Inflammatory macrophage treated with lipopolysaccharide for 4 hours (primary cell): ENCODE data around the gene EZH2.

Experiments
- DNase-seq: peaks from one replicate; pipeline ENCODE4 v3.0.0-alpha.2; 2020

EZH2 gene

DNA sequence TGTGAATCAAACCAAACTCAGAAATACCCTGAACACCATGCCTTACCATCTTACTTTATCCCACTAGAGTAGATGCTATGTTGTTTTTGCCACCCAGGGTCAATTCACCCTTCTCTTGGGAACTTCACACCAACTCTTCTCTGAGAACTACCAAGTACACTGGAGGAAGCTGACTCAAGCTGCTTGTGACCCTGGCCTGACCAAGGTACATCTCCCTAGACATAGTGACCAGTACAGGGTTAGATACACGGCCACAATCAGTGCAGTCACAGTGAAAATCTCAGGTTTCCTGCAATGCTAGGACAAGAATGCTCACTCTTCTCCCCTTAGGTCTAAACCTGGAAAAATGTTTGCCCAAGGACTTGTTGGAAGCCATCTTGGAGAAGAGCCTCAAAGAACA lies 31.8 kb downstream of the EZH2 start:
- peak; percentile 19 for DNase-seq

GRCh38 chr7:148850564-148850963 lies 33.5 kb downstream of the EZH2 start:
- DNase-seq: no peak

DNA sequence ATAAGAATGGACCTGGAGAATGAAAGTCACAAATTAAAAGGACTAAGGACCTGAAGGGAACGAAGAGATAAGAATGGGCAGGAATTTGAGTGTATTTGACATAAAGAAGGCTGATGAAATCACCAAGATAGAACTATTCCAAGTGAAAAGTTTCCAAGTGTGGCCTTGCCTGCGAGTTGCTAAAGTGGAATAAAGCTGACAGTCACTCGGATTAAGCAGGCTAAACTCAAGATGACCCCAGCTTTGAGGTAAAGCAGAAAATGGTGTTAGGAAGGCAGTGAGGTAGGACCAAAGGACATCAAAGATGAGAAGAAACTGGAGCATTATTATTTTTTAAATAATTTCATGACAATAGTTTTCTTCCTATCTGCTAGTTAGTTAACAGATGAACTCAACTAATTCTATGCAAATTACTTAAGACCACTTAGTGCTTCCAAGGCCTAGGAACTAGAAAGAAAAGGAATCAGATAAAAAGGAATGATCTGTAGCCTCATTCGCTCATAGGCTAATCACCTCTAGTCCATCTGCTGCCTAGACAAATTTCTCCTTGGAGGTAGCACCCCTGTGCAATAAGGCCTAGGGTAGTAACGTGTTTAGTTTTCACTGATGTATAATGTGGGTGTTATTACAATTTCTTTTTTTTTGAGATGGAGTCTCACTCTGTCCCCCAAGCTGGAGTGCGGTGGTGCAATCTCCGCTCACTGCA lies 34.5 kb downstream of the EZH2 start:
- no peak for DNase-seq

DNA sequence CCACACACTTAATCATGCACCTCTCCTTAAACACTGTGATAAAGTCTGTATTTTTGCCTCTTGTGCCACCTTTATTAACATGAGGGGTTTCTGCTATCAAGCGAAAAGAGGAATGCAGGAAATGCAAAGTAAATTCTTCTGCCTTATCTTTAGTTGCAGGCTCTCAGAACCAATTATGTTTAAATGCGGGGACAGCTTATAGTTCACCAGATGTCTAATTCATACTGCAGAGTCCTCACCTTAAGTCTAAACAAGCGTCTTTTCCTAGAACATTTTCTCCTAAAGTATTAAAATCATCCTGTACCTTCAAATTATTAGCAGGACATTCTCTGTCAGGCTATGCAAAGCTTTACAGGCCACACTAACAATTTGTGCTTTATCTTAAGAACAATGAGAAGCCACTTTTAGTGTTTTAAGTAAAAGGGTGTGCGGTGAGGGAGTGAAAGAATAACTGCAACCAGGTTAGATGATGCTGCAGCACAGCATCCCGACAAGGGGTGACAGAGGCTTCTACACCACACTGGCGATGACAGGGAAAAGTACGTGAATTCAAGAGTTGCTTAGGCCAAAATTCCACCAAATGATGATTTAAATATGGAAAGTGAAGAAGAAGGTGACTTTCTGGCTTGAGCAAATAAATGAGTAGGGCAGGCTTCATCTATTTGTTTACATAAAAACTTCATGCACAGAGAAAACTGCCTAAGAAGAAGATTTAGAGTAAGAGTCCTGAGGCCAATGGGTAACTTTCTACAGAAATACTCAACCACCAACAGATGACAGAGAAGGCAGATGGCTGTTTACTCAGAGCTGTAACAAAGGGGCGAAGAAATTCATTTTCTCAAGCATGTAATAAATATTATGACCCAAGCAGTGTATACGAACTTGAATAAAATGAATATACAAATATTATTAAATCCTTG lies 36.0 kb downstream of the EZH2 start:
- DNase-seq: no peak

GRCh38 chr7:148838905-148839304 lies 45.2 kb downstream of the EZH2 start:
- no peak for DNase-seq

GRCh38 chr7:148835854-148836253 lies 48.2 kb downstream of the EZH2 start:
- DNase-seq: no peak

DNA sequence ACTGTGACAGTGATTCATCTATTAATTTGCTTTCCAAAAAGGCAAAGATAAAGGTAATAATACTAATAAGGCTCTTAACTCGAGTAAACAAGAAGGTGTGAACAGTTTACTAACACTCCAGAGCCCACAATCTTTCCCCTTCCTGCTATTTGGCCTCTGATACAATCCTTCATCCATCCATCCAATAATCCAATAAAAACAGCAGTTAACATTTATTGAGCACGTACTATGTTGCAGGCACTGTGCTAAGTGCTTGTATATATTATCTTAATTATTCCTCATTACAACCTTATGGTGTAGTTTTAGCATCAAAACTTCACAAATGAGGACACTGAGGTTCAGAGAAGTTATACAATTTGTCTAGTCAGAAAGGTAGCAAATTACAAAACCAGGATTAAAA lies 49.5 kb downstream of the EZH2 start:
- no peak for DNase-seq

DNA sequence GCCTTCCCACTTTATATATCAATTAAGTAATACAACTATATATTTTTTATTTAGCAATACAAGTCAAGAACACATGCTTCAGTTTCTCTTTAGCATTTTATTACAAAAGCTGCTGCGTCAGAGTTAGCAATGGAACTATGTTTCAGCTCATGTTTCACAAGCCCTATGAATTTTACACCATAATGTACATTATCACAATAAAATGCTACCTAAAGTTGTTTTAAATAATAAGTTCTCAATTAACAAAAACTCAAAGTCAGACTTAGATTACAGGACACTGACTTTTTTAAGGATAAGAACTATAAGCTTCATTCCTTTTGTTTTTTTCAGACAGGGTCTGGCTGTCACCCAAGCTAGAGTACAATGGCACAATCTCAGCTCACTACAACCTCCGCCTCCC lies 52.3 kb downstream of the EZH2 start:
- no peak for DNase-seq

DNA sequence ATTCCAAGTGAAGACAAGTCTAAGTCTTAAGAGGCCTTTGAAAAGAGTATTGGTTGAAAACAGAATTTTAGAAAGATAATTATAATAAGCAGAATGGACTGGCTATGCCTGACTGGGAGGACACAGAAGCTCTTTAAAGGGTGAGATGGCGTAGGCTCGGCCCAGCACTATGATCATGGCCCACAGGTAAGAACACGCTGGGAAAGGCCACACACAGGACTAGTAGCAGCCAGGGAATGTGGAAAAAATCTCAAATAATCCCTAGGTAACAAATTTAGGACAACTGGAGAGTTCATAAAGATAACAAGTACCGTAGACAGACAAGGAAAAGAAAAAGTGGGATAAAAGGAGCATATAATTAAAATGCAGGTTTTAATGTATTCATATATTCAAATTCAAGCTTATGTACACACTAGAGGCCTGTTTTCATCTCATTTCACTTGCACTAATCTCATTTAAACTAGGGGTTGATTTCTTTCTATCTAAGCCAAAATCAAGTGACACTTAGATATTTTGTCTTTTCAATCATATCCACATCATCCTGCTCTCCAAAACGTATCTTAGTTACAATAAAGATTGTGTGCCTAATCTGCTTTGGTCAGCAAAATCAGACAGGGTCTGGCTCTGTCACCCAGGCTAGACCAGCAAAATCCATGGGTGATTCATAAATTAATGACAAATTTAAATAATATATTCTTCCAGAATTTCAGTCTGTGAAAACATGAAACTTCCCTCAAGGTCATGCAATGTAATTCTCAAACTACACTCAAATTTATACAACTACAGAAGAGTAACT lies 53.0 kb downstream of the EZH2 start:
- no peak for DNase-seq

- no peak for DNase-seq
Measured at GRCh38 chr7:148828965-148829364, 55.1 kb downstream of the EZH2 start.

DNA sequence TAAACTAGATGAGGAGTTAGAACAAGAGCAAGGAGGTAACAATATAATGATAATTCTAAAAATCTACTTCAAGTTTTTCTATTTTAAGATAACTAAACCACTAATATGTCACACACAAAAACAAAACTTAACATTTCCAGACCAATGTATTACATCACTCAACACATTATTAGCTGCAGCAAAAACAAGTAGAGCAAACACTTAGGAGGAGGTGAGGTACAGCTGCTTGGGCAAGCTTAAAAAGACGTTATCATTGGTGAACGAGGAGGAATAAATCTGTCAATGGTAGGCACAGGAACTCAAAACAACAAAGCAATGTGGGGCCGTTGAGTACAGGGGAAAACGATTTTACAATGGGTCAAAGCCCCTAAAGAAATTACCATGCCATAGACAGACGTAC lies 58.8 kb downstream of the EZH2 start:
- no peak for DNase-seq

DNA sequence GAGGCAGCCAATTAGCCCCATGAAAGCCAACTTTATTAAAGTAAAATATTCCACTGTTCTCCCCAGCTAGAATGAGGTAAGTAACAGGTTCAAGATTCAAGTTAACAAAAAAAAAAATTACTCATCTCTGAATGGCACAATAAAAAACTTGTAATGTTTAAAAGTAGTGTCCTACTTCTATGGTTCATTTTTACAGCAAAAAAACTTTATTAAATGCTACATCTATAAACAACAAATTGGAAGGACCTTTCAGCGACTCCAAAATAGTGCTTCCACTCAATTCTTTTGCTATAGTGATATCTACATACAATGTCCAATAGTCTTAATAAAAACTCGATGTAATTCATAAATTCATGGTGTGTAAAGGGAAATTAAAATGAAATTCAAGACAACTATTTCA lies 59.2 kb downstream of the EZH2 start:
- no peak for DNase-seq

DNA sequence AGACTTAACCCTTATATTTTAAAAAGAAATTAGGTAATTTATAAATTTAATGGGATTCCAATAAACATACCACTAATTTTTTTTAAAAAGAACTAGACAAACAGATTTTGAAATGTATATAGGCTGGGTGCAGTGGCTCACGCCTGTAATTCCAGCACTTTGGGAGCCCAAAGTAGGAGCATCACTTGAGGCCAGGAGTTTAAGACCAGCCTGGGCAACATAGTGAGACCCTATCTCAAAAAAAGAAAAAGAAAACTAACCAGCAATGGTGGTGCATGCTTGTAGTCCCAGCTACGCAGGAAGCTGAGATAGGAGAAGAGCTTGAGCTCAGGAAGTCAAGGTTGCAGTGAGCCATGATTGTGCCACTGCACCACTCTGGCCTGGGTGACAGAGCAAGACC lies 62.7 kb downstream of the EZH2 start:
- DNase-seq: no peak

- DNase-seq: peak; percentile 48
Measured at GRCh38 chr7:148819697-148820360, 64.3 kb downstream of the EZH2 start.

DNA sequence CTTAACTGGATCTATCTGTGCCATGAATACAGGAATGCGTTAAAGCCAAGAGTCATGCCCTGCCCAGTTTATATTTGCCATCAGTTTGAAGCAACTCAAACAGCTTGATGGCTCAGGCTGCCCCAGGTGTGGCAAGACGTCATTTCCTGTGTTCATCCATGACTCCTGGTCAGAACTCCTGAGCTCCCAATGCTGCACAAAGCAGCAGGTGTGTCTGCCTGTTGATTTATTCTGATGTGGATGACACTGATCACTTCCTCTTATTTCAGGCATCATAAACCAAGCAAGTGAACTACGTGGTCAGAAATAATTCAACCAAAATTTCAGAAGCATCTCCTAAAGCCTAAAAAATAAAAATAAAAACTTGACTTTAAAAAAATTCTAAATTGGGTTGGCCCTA lies 68.5 kb downstream of the EZH2 start:
- DNase-seq: no peak

DNA sequence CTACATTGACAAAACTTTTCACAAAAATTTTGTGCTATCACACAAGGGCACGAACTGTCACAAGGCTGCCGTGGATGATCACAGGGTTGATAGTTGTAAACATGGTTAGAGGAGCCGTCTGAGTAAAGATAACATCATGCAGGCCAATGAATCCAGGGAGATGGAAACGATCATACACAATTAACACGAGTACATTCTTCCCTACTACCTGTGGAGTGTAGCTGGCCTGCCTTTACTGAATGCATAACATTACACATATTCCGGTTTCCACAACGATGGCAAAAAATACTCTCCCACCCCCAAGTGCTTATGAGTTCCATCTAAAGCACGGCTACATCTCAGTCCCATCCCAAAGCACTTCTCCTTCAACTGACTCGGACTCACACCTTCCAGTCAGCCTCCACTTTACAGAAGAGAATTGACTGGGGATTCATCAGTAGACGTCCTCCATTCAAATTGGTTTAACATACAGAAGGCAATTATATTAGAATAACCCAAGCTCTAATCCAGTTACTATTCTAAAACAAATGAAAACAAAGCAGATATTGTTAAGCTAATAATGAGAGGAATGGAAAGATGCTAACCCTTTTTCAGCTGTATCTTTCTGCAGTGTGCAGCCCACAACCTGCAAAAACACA lies 69.0 kb downstream of the EZH2 start:
- DNase-seq: no peak

- DNase-seq: no peak
Measured at GRCh38 chr7:148813890-148814289, 70.2 kb downstream of the EZH2 start.

DNA sequence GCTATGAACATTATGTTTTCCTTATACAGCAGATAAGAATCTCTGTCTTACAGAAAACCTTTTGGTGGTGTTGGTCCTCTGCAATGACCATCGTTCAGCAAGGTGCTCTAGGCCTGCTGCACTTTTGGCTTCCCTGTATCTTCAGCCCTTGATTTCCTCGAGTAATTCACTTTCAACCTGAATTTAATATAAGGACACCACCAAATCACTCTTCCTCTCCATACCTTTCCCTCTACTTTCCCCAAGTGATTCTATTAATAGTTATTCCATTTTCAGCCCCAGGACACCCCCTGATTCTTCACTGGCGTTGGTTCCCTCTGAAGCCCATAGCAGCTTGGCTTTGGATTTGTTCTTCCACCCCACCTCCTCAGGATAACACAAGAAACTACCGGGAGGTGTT lies 72.2 kb downstream of the EZH2 start:
- DNase-seq: no peak

- DNase-seq: no peak
Measured at GRCh38 chr7:148809856-148810255, 74.2 kb downstream of the EZH2 start.

DNA sequence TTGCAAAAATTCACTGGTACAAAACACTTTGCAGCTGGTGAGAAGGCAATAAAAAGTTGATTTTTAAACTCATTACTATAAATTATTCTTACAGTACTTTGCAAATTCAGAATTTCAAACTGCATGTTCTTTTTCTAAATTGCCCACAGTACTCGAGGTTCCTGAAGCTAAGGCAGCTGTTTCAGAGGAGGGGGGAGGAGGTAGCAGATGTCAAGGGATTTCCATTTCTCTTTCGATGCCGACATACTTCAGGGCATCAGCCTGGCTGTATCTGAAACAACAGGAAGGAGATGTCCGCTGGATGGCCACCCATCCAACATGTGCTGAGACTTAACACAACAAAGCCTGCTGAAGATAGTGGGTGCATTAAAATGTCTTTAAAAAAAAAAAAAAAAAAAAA lies 76.7 kb downstream of the EZH2 start:
- DNase-seq: no peak

- DNase-seq: no peak
Measured at GRCh38 chr7:148806187-148806586, 77.9 kb downstream of the EZH2 start.
